Fibroblast of pulmonary artery (primary cell): ENCODE measurements around the gene MGAT4B.

ENCODE experiments used
- DNase-seq: peaks from one replicate; pipeline ENCODE4 v3.0.0-alpha.2; 2010; ENCODE audit warnings: low read depth
- H3K4me3 ChIP-seq: replicated peaks from 2 replicates; pipeline ENCODE4 v1.5.1; 2011; ENCODE audit warnings: low read depth, mild to moderate bottlenecking, control low read depth, low read length, moderate library complexity
- CTCF ChIP-seq: IDR thresholded peaks from 2 replicates; pipeline ENCODE4 v1.5.1; 2011; ENCODE audit warnings: mild to moderate bottlenecking, control low read depth, low read length, inconsistent platforms; ENCODE audit errors: missing control alignments

The MGAT4B gene

DNA sequence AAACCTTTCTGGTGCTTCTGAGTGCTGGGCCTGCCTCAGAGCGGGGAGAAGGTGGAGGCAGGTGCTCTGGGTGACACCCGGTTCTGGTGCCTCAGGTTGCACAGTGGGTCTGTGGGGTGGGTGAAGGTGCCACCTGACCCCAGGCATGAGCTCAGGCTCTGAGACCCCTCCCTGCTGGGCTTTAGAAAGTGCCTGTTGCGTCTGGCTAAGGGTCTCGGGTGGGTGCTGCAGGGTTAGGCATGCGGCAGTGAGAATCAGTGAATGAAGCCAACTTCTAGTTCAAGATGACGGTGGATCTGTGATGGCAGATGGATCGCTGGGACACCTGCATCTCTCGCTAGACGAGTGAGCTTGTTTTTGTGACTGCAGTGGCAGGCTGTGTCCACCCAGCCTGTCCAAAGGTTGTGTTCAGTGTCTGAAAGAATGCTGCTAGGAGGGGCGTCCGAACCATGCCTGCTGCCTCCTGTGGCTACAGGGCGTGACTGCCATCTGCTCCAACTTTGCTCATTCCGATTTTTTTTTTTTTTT is 19.1 kb upstream of the MGAT4B start:
- no peak for DNase-seq
- TF ChIP-seq CTCF: no peak
- peak overlapping the region; percentile 21 for H3K4me3 ChIP-seq

GRCh38 chr5:179824745-179825112 is 18.1 kb upstream of the MGAT4B start:
- no peak for DNase-seq
- peak overlapping the region; percentile 86 for H3K4me3 ChIP-seq
- no peak for TF ChIP-seq CTCF

DNA sequence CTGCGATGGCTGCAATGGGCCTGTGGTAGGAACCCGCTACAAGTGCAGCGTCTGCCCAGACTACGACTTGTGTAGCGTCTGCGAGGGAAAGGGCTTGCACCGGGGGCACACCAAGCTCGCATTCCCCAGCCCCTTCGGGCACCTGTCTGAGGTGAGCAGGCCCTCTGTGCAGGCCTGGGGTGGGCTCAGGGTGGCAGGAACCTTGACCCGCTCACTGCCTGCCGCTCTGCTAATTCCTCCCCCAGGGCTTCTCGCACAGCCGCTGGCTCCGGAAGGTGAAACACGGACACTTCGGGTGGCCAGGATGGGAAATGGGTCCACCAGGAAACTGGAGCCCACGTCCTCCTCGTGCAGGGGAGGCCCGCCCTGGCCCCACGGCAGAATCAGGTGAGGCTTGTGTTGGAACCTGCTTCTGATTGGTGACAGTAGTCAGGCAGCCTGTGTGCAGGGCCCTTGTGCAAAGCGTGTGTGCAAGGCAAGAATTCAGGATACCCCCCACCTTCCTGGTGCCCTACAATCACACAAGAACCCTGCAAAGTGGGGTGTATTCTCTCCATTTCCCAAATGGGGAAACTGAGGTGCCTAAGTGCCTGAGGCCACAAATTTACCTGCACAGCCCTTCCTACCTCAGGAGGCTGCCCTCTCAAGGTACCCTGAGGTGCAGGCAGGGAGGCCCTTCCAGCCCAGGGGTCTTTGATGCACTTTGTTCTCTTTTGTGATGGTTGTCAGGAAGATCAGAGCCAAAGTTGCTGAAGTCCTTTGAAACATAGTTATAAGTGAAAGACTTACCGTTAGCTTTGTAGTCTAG is 17.5 kb upstream of the MGAT4B start:
- no peak for TF ChIP-seq CTCF
- no peak for DNase-seq
- peak overlapping the region; percentile 86 for H3K4me3 ChIP-seq

DNA sequence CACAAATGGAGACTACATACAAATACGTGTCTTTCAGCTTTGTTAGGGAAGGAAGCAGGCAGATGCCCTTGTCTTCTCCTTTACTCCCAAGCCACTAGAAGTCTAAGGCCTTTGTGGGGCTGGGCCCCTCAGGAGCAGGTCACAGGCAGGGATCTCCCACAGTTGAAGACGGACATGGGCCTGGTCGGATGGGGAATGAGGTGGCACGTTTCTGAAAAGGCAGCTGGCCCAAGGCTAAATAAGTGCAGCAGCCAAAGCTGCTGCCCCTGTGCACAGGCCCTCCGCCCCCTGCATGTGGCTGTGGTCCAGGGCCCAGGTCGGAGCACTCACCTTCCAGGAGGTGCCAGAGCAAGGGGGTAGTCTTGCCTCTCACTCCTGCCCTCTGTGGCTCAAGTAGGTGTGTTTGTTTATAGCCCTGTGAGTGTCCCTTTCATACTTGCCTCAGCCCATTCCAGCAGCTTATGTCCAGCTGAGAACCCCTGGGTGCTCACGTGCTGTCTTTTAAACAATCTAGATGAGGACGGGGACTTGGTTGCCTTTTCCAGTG is 15.9 kb upstream of the MGAT4B start:
- TF ChIP-seq CTCF: no peak
- peak overlapping the region; percentile 86 for H3K4me3 ChIP-seq
- DNase-seq: no peak

GRCh38 chr5:179822059-179822432 is 15.4 kb upstream of the MGAT4B start:
- peak overlapping the region; percentile 86 for H3K4me3 ChIP-seq
- no peak for DNase-seq
- no peak for TF ChIP-seq CTCF

GRCh38 chr5:179821298-179822058 is 14.8 kb upstream of the MGAT4B start:
- no peak for TF ChIP-seq CTCF
- peak overlapping the region; percentile 86 for H3K4me3 ChIP-seq
- DNase-seq: peak; percentile 96
